Left ventricle myocardium superior (tissue), 1 donor: ENCODE measurements around the gene PRDX6. TPM values are rescaled to one million over a fixed set of nuclear protein-coding genes. Genes with fewer than 3 reads are reported as not detected.

Experiments used
- ATAC-seq: fragments of 200-7000 bp; cut with Tn5 transposase; one replicate; pipeline ENCODE4 v1.9.1; 2020; ENCODE audit warnings: mild to moderate bottlenecking, moderate library complexity
- DNase-seq: peaks from one replicate; pipeline ENCODE4 v3.0.0-alpha.2; 2020
- intact Hi-C: fragments of 100-400 bp; cut with micrococcal nuclease; formaldehyde crosslinking; loops from one replicate; pipeline ENCODE4 v1.11.0; 2022
- total RNA-seq: library from RNA; stranded (reverse); fragmentation: NEBNext Ultra II Directional; extraction: Animal tissue kit (Norgen Biotek cat#: 25700); gene quantifications from one replicate; pipeline ENCODE4 v1.2.1, GENCODE V29; 2021
- donor health status: DM: no; HTN: yes; CAD: no; lungs with severe emphysema.

The PRDX6 gene
- total RNA-seq, 1 donor from 2014 or later, result 529 TPM

DNA sequence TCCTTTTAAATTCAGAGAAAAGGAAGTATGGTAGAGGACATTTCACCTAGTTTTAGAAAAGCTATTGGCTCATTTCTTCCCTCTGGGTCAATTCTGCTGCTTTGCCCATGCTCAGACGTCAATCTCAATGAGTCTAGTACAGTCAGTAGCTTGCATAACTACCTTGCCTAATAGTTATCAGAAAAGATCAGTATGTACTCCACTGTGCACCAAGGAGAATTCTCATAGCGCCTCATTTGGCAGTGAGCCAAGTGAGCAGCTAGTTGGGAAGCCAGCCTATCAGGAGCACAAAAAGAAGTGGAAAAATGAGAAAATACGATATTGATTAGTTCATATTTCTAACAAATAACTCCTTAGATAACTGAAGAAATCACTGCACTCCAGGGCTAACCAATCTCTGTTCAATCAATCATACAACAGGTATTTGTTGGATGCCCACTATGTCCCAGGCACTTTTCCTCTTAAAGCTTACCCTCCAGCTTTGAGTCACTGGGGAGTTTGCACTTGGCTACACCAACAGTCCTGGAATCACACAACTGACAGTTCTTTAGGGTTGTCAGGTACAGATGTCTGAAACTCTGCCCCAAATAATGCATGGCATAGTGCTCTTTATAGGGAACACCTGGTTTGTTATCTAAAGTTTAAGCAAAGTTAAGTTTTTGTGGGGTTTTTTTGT, 50.2 kb downstream of the PRDX6 start:
- peak; percentile 71 for ATAC-seq
- intact Hi-C loops, result no loop called here
- no peak for DNase-seq

DNA sequence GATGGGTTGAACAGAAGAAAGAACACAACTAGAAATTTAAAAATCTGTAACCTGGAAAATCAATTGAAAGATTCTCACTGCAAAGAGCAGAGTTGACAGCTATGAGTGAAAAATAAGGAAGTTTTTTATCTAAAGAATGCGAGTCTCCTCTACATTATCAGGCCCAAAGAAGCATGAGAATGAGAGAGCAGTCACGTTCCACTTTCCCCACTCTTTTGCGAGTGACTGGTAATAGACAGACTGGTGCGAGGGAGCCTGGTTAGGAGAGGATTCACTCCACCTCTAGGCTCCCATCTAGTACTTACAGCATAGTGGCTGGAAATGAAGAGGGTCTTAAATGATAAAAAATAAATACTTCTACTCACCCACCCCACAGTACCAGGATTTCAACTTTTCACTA, 52.0 kb downstream of the PRDX6 start:
- DNase-seq (no peak), ATAC-seq (no peak)

DNA sequence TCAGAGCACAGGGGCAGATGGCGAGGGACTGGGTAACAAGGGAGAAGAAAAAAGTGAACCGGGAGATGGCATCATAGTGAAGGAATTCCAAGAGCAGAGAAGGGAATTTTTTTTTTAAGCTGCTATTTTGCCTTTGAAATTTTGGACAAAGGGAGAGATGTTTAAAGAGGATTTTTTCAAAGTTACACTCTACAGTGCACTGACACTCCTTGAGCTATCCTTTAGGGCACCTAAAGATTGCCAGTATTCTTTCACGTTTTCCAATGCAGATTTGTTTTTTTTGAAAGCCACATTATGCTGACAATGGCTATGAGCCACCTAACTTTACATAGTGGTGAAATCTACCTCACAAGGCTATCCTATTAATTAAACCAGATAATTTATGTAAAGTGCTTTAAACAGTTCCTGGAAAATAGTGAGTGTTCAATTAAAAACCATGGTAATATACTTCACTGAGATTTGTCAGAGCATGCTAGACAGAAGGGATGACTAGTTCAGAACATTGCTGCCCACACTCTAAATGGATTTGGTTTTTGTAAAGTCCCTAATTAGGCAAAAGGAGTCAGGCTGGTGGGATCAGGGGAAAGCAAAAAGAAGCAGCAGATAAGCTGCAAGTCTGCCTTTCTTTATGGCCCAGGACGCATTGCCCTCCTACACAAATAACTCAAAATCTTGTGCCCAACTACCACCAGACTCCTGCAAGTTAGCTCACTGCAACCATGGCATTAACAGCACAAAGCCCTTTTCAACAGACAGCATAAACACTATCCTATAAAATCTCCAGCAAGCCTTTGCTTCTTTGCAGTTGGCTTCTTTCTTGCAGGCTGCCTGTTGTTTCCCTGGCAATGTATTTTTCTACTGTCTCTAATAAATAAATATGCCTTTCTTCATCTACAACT, 53.9 kb downstream of the PRDX6 start:
- DNase-seq (no peak), ATAC-seq (no peak)
- intact Hi-C loops, result no loop called here

More for the DNA sequence above, 52.0 kb downstream of the PRDX6 start:
- intact Hi-C loops, result no loop called here

DNA sequence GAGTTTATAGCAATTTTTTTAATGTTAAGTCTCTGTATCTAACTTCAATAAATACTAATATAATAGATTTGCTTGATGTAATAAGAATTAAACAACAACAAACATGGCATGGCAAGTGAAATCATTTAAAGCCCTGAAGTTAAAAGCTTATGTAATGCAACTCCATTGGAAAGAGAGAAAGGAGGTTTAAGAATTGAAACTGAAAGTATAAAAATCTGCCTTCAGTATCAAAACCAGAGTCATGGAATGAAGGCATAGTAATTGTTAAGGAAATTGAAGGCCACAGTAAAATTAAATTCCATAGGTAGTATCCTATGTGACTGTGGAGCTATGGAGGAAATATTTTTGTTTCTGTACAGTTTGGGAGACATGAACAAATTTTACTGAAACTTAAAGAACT, 55.1 kb downstream of the PRDX6 start:
- no peak for DNase-seq

GRCh38 chr1:173536223-173536622, 59.1 kb downstream of the PRDX6 start:
- ATAC-seq, result no peak
- intact Hi-C loops, result no loop called here
- DNase-seq, result no peak

More for the DNA sequence above, 55.1 kb downstream of the PRDX6 start:
- intact Hi-C loops, result no loop called here
- no peak for ATAC-seq

Other genes with a start within 250 kb of the PRDX6 start
- gene SLC9C2, start 125.7 kb downstream of the PRDX6 start, total RNA-seq, result not detected
- gene TEX50, start 158.0 kb downstream of the PRDX6 start, total RNA-seq, result not detected
- gene ANKRD45, start 192.5 kb downstream of the PRDX6 start, total RNA-seq, result 0.17 TPM
- gene KLHL20, start 237.6 kb downstream of the PRDX6 start, total RNA-seq, result 16.4 TPM